ENCODE results near the gene DLG3.

The DLG3 gene

DNA sequence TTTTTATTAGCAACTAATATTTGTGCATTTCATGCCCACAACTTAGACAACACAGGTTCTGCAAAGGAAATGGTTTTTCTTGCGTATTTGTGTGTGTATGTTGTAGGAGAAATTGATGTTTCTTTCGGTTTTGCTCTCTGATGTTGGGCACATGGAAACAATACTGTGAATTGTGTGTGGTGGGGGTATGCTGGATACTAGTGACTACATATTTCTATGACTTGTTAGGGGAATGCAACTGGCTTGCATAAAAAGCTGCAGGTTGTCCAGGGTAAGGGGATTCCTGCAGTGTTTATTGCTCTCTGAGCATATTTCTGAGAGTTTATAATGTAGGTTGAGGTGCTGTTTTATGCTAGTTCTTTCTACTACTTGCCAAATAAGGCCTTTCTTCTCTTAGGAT, 11.6 kb downstream of the DLG3 start:
- H3K4me3 ChIP-seq (ENCODE audit: low read depth, low read length): no peak overlapping the region
- no peaks in the 10 kb centered on the region for H3K27me3 ChIP-seq (replicated peaks)
- in situ Hi-C loops (cut with HindIII; ENCODE audit: low pct_ligation_motif_present, low sequenced_read_pairs): no loop called here
- TF ChIP-seq, protein P1, sequence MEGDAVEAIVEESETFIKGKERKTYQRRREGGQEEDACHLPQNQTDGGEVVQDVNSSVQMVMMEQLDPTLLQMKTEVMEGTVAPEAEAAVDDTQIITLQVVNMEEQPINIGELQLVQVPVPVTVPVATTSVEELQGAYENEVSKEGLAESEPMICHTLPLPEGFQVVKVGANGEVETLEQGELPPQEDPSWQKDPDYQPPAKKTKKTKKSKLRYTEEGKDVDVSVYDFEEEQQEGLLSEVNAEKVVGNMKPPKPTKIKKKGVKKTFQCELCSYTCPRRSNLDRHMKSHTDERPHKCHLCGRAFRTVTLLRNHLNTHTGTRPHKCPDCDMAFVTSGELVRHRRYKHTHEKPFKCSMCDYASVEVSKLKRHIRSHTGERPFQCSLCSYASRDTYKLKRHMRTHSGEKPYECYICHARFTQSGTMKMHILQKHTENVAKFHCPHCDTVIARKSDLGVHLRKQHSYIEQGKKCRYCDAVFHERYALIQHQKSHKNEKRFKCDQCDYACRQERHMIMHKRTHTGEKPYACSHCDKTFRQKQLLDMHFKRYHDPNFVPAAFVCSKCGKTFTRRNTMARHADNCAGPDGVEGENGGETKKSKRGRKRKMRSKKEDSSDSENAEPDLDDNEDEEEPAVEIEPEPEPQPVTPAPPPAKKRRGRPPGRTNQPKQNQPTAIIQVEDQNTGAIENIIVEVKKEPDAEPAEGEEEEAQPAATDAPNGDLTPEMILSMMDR (IDR thresholded peaks at IDR 0.05; ENCODE audit: low read depth, low read length, missing control alignments): no peak
- H3K36me3 ChIP-seq (replicated peaks): no peaks in the 10 kb centered on the region
- no peak overlapping the region for H3K27ac ChIP-seq
- no peak for DNase-seq

DNA sequence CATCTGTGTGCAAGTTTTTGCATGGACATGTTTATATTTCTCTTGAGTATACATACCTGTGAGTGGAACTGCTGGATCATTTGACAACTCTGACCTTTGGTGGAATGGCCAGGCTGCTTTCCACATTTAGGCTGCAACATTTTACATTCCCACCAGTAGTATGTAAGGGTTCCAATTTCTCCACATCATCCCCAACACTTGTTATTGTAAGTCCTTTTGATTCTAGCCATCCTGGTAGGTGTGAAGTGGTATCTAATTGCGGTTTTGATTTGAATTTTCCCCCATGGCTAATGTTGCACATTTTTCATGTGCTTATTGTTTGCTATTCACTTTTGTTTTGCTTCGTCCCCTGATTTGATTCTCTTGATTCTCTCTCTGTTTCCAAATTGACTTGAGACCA, 16.4 kb downstream of the DLG3 start:
- Histone ChIP-seq H3K27me3 (replicated peaks) (no peaks in the 10 kb centered on the region), H3K27ac (no peak overlapping the region), H3K4me3 (ENCODE audit: low read depth, low read length) (no peak overlapping the region), H3K36me3 (replicated peaks) (no peaks in the 10 kb centered on the region)
- in situ Hi-C loops (cut with HindIII; ENCODE audit: low pct_ligation_motif_present, low sequenced_read_pairs): no loop called here
- TF ChIP-seq, protein P1 (IDR thresholded peaks at IDR 0.05; ENCODE audit: low read depth, low read length, missing control alignments): no peak
- no peak for DNase-seq

DNA sequence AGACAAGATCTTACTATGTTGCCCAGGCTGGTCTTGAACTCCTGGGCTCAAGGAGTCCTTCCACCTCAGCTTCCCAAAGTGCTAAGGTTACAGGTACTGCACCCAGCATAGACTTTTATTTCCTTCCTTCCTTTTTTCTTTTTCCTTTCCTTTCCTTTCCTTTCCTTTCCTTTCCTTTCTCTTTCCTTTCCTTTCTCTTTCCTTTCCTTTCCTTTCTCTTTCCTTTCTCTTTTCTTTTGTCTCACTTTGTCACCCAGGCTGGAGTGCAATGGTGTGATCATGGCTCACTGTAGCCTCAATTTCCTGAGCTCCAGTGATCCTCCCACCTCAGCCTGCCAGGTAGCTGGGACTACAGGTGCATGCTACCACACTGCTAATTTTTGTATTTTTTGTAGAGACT, 19.4 kb downstream of the DLG3 start:
- Histone ChIP-seq H3K27ac (no peak overlapping the region), H3K27me3 (replicated peaks) (no peaks in the 10 kb centered on the region), H3K36me3 (replicated peaks) (no peaks in the 10 kb centered on the region), H3K4me3 (ENCODE audit: low read depth, low read length) (no peak overlapping the region)
- DNase-seq: no peak
- TF ChIP-seq, protein P1 (IDR thresholded peaks at IDR 0.05; ENCODE audit: low read depth, low read length, missing control alignments): no peak
- in situ Hi-C loops (cut with HindIII; ENCODE audit: low pct_ligation_motif_present, low sequenced_read_pairs): no loop called here

DNA sequence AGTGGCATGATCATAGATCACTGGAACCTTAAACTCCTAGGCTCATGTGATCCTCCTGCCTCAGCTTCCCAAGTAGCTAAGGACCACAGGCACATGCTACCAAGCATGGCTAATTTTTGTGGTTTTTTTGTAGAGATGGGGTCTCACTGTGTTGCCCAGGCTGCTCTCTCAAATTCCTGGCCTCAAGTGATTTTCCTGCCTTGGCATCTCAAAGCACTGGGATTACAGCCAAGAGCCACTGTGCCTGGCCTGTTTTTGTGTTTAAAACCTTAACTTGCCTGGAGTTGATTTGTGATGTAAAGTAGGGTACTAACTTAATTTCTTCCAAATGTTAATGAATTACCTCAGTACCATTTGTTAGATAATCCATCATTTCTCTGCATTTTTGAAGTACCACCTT, 22.3 kb downstream of the DLG3 start:
- H3K27ac ChIP-seq: no peak overlapping the region
- in situ Hi-C loops (cut with HindIII; ENCODE audit: low pct_ligation_motif_present, low sequenced_read_pairs): no loop called here
- H3K4me3 ChIP-seq (ENCODE audit: low read depth, low read length): no peak overlapping the region
- DNase-seq: no peak
- no peaks in the 10 kb centered on the region for H3K36me3 ChIP-seq (replicated peaks)
- H3K27me3 ChIP-seq (replicated peaks): no peaks in the 10 kb centered on the region
- TF ChIP-seq, protein P1 (IDR thresholded peaks at IDR 0.05; ENCODE audit: low read depth, low read length, missing control alignments): no peak

DNA sequence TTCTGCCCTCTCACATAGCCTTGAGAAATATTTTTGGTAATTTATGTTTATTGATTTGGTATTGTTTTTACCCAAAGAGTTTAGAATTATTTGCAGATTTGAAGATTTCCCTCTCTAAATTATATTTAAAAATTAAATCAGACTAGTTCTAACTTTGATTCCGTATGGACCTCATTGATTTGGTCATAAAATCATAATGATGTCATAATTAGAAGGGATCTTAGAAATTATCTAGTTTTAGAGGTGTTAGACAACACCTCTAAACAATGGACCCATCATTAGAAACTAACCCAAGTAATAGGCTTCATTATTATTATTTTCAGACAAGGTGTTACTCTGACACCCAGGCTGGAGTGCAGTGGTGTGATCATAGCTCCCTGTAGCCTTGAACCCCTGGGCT, 24.1 kb downstream of the DLG3 start:
- no peaks in the 10 kb centered on the region for H3K36me3 ChIP-seq (replicated peaks)
- no peak overlapping the region for H3K27ac ChIP-seq
- no peak for DNase-seq
- TF ChIP-seq, protein P1 (IDR thresholded peaks at IDR 0.05; ENCODE audit: low read depth, low read length, missing control alignments): no peak
- H3K27me3 ChIP-seq (replicated peaks): no peaks in the 10 kb centered on the region
- H3K4me3 ChIP-seq (ENCODE audit: low read depth, low read length): no peak overlapping the region
- in situ Hi-C loops (cut with HindIII; ENCODE audit: low pct_ligation_motif_present, low sequenced_read_pairs): no loop called here

DNA sequence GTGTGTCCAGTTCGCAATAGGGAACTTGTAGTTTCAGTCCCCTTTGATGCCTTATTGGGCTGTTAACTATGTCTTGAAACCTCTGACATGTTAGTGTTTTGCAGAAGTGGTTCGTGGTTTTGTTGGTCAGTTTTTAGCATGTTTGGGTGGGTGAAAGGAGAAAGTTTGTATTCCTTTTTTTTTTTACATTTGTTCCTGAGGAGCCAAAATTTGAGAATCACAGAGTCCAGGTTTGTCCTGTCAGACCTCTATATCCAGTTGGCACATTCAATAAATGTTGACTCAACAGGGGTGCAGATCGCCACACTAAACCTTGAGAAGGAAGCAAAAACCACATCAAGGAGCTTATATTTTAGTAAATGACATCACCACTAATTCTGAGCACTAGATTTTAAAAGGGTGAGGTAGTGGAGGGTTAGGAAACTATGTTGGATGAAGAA, 26.2 kb downstream of the DLG3 start:
- H3K4me3 ChIP-seq (ENCODE audit: low read depth, low read length): no peak overlapping the region
- H3K36me3 ChIP-seq (replicated peaks): no peaks in the 10 kb centered on the region
- in situ Hi-C loops (cut with HindIII; ENCODE audit: low pct_ligation_motif_present, low sequenced_read_pairs): no loop called here
- no peak overlapping the region for H3K27ac ChIP-seq
- TF ChIP-seq, protein P1 (IDR thresholded peaks at IDR 0.05; ENCODE audit: low read depth, low read length, missing control alignments): no peak
- no peaks in the 10 kb centered on the region for H3K27me3 ChIP-seq (replicated peaks)
- no peak for DNase-seq

All from brain microvascular endothelial cell (primary cell).